Thoracic aorta (tissue), 2 donors: ENCODE measurements around the gene PDE1A. TPM values are rescaled to one million over a fixed set of nuclear protein-coding genes. Genes with fewer than 3 reads are reported as not detected.

ENCODE experiments used
- ATAC-seq: fragments of 150-250 bp; one replicate; pipeline ENCODE4 v1.8.0; 2017; ENCODE audit warnings: low read depth; ENCODE audit not compliant: insufficient number of reproducible peaks, low FRiP score
- DNase-seq: peaks from one replicate; pipeline ENCODE4 v3.0.0-alpha.2; 2020; ENCODE audit warnings: low spot score
- H3K27ac ChIP-seq, 2 donors: fragments of 200-600 bp; sonication (generic); 1 replicate in 1 of 2; 2 replicates in 1 of 2; pipeline ENCODE4 v1.5.1; 2016; ENCODE audit warnings: mild to moderate bottlenecking in 2 of 2, moderate library complexity in 2 of 2
- H3K27me3 ChIP-seq: fragments of 200-600 bp; sonication (generic); replicated peaks from 2 replicates; pipeline ENCODE4 v1.6.0; 2016; ENCODE audit warnings: mild to moderate bottlenecking; ENCODE audit not compliant: insufficient read depth
- H3K36me3 ChIP-seq: fragments of 200-600 bp; sonication (generic); one replicate; pipeline ENCODE4 v1.5.1; 2016
- H3K4me1 ChIP-seq, 2 donors: fragments of 200-600 bp; sonication (generic); 1 replicate in 1 of 2; 2 replicates in 1 of 2; pipeline versions ENCODE4 v1.5.1 to v1.6.0; 2016; ENCODE audit warnings: low read depth in 2 of 2, mild to moderate bottlenecking in 1 of 2; ENCODE audit not compliant: control insufficient read depth in 1 of 2
- H3K4me3 ChIP-seq: fragments of 200-600 bp; sonication (generic); 2 replicates; pipeline ENCODE4 v1.5.1; 2016; ENCODE audit warnings: mild to moderate bottlenecking
- H3K9me3 ChIP-seq: fragments of 200-600 bp; sonication (generic); 2 replicates; pipeline ENCODE4 v1.5.1; 2016
- total RNA-seq, 2 donors: library from RNA; depleted of rRNA; stranded (reverse); fragments of >200 nt; gene quantifications; one replicate each; pipeline versions ENCODE4 v1.1.0 to v1.2.3, GENCODE V29; 2016
- TF ChIP-seq, protein P1 (sequence below): fragments of 200-600 bp; sonication (generic); IDR thresholded peaks from one replicate; pipeline ENCODE4 v1.5.1; 2019; ENCODE audit warnings: antibody characterized with exemption

The PDE1A gene
- total RNA-seq, 2 donors from 2014 or later: 31.7 to 35.2 TPM

DNA sequence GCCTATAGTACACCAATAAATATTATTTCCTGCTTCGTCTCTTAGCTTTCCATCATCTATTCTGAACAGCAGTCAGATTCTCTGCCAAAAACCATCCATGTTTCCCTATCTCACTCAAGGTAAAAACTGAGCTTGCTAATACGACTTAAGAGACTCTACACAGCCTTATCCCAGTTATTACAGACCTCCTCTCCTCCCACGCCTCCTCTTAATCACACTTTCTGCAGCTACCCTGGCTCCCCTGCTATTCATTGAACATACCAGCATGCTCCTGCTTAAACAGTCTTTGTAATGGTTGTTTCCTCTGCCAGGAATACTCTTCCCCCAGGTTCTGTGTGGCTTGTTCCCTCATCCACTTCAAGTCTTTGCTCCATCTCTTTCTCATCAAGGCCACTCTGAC, 81.5 kb downstream of the PDE1A start:
- H3K4me3 ChIP-seq: no peak overlapping the region
- no peaks in the 10 kb centered on the region for H3K36me3 ChIP-seq
- H3K27ac ChIP-seq: no peak overlapping the region
- no peaks in the 10 kb centered on the region for H3K27me3 ChIP-seq
- TF ChIP-seq, protein P1, sequence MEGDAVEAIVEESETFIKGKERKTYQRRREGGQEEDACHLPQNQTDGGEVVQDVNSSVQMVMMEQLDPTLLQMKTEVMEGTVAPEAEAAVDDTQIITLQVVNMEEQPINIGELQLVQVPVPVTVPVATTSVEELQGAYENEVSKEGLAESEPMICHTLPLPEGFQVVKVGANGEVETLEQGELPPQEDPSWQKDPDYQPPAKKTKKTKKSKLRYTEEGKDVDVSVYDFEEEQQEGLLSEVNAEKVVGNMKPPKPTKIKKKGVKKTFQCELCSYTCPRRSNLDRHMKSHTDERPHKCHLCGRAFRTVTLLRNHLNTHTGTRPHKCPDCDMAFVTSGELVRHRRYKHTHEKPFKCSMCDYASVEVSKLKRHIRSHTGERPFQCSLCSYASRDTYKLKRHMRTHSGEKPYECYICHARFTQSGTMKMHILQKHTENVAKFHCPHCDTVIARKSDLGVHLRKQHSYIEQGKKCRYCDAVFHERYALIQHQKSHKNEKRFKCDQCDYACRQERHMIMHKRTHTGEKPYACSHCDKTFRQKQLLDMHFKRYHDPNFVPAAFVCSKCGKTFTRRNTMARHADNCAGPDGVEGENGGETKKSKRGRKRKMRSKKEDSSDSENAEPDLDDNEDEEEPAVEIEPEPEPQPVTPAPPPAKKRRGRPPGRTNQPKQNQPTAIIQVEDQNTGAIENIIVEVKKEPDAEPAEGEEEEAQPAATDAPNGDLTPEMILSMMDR: no peak
- DNase-seq (no peak), ATAC-seq (no peak)
- H3K4me1 ChIP-seq: peaks cover 3 to 10% of the 10 kb centered on the region in 2 donors
- no peaks in the 10 kb centered on the region for H3K9me3 ChIP-seq

DNA sequence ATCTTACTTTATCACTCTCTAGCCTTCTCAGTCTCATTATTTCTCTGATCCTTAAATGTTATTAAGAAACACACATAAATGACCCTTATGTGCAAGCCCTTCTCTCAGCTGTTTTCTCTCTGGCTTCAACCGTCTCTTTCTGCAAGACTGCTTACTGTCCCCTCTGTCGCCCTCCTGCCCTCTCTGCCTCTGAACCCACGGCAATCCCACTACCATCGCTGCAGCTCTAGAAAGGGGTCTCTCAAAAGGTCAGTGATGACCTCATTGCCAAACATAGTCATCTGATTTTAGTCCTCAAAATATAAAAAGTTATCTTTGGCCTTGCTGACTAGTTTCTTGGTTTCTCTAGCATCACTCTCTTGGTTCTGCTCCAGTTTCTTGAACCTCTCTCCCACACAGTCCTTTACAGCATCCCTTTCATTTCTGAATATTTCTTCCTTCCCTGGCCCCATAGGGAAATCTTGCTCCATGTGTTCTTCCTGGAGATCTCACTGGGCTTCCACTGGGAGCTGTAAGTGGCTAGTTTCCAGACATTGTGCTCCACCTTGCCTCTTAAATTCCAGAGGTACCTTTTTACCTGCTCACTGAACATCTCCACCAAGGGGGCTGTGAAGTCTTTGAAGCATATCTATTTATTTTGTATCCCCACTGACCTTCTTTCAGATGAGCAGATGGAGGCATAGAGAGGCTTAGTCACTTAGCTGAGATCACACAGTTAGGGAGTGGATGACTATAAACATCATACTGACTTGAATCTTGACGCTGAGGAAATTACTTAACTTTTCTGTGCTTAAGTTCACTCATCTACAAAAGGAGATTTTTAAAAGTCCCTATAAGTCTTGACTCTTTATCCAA, 96.2 kb downstream of the PDE1A start:
- no peak for ATAC-seq
- TF ChIP-seq, protein P1: no peak
- Histone ChIP-seq H3K27me3 (no peaks in the 10 kb centered on the region), H3K36me3 (no peaks in the 10 kb centered on the region), H3K4me3 (no peak overlapping the region), H3K4me1 (peaks cover 7 to 8% of the 10 kb centered on the region in 2 donors), H3K27ac (peak overlapping the region in 1 of 2 donors; percentile 25), H3K9me3 (no peaks in the 10 kb centered on the region)
- no peak for DNase-seq

DNA sequence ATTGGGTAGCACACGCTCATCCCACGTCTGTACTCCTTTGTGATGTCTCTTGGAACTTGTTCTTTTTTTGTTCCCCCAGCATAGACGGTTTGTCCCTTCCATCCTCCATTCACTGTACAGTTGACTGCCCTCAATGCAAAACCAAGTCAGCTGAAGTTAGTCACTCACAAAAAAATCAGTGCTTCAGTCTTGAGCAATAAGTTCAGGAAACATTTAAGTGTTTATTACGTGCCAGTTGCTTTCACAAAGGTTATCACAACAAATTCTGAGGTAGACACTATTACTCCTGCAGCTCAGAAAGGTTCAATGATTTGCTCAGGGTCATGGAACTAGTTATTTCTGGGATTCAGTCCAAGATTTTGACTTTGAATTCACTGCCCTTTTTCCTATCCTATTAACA, 102.2 kb downstream of the PDE1A start:
- H3K4me3 ChIP-seq: no peak overlapping the region
- DNase-seq: no peak
- no peaks in the 10 kb centered on the region for H3K36me3 ChIP-seq
- ATAC-seq: no peak
- no peaks in the 10 kb centered on the region for H3K9me3 ChIP-seq
- no peaks in the 10 kb centered on the region for H3K27me3 ChIP-seq
- H3K27ac ChIP-seq: no peak overlapping the region
- TF ChIP-seq, protein P1: no peak
- H3K4me1 ChIP-seq: peaks cover 3 to 16% of the 10 kb centered on the region in 2 donors

DNA sequence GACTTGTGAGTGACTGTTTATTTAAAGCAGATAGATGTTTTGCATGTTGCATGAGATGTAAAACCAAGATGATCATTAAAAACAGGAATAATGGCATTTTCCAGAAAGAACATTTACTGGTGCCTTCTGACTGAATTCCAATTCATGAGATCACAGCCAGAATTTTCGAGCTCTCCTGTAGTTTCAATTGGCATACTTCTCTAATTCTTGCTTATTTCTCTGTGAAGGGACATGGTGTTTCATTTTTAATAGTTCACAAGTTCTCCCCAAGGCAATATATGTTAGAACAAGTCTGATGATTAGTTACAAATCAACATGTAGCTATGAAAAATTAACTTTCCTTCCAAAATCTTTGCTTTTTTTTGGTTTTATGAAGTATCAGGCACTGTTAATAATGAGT, 105.7 kb downstream of the PDE1A start:
- peak overlapping the region; percentile 14 for H3K4me3 ChIP-seq
- no peaks in the 10 kb centered on the region for H3K9me3 ChIP-seq
- DNase-seq (no peak), ATAC-seq (no peak)
- no peak overlapping the region for H3K27ac ChIP-seq
- H3K27me3 ChIP-seq: no peaks in the 10 kb centered on the region
- H3K4me1 ChIP-seq: peaks cover 3 to 25% of the 10 kb centered on the region in 2 donors
- TF ChIP-seq, protein P1: no peak
- no peaks in the 10 kb centered on the region for H3K36me3 ChIP-seq

DNA sequence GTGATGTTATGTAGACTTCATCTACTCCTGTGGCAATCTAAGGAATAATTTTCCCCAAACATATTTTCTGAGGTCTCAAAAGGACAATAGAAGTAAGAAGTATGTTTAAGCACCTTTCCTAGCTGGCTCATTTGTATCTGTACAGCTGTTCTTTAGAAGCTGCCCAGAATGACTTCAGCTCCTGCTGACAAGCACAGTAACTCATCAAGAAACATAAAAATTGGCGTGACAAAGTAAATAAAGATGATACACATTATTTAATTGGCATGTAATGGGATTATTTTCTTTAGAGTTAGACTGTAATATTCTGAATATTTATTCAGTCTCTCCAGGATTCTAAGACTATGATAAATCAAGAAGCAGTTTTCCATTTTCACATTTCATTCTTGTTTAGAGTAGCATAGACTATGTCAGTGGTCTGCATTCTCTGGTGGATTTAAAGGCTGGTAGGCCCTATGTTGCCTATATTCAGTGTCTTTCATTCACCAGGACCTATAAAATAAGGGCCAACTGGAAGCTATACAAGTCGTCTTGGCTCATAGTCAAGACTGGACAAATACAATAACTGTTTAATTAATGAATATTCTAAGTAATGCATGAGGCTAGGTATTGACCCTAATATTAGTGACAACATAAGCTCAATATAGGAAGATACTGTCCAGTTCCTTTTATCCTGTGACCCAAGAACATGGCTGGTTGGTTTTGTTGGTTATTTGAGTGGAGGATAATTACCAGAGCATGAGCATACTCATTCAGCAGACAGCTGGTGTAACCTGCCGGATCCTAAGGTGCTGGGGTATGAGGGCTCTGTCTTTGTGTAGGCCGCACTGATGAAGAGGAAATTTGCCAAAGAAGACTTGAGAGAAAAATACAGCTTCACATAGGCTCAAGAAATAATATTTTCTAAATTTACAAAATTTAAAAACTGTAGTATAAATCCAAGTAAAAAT, 107.0 kb downstream of the PDE1A start:
- TF ChIP-seq, protein P1: no peak
- H3K4me3 ChIP-seq: no peak overlapping the region
- H3K4me1 ChIP-seq: peaks cover 3 to 25% of the 10 kb centered on the region in 2 donors
- H3K36me3 ChIP-seq: no peaks in the 10 kb centered on the region
- no peaks in the 10 kb centered on the region for H3K27me3 ChIP-seq
- no peaks in the 10 kb centered on the region for H3K9me3 ChIP-seq
- DNase-seq (no peak), ATAC-seq (no peak)
- H3K27ac ChIP-seq: no peak overlapping the region
